Parathyroid adenoma (tissue), 2 donors: ENCODE measurements around the gene CD300A.
A peak's percentile ranks its signal among the peaks of the same experiment; 100 is the strongest.

Experiments
- H2AFZ ChIP-seq: fragments of 300-600 bp; sonication (generic); one replicate; pipeline ENCODE4 v1.7.0; 2017; ENCODE audit warnings: antibody characterized with exemption, mild to moderate bottlenecking
- H3K27ac ChIP-seq: fragments of 300-600 bp; sonication (generic); one replicate; pipeline ENCODE4 v1.7.0; 2017
- H3K27me3 ChIP-seq: fragments of 300-600 bp; sonication (generic); one replicate; pipeline ENCODE4 v1.7.0; 2017; ENCODE audit warnings: low read length; ENCODE audit not compliant: control insufficient read depth, insufficient read depth
- H3K36me3 ChIP-seq: fragments of 300-600 bp; sonication (generic); one replicate; pipeline ENCODE4 v1.7.0; 2017; ENCODE audit warnings: low read length; ENCODE audit not compliant: control insufficient read depth, insufficient read depth
- H3K4me1 ChIP-seq: fragments of 300-600 bp; sonication (generic); one replicate; pipeline ENCODE4 v1.7.0; 2017; ENCODE audit warnings: control low read depth
- H3K4me2 ChIP-seq: fragments of 300-600 bp; sonication (generic); one replicate; pipeline ENCODE4 v1.7.0; 2017; ENCODE audit warnings: low read length
- H3K4me3 ChIP-seq: fragments of 300-600 bp; sonication (generic); one replicate; pipeline ENCODE4 v1.7.0; 2017; ENCODE audit warnings: low read depth, low read length
- H3K79me2 ChIP-seq: fragments of 300-600 bp; sonication (generic); one replicate; pipeline ENCODE4 v1.7.0; 2017; ENCODE audit warnings: control low read depth
- H3K9ac ChIP-seq: fragments of 300-600 bp; sonication (generic); one replicate; pipeline ENCODE4 v1.7.0; 2017; ENCODE audit warnings: mild to moderate bottlenecking
- H3K9me3 ChIP-seq: fragments of 300-600 bp; sonication (generic); one replicate; pipeline ENCODE4 v1.7.0; 2017; ENCODE audit warnings: low read length; ENCODE audit not compliant: control insufficient read depth
- CTCF ChIP-seq: fragments of 300-600 bp; sonication (generic); IDR thresholded peaks from one replicate; pipeline ENCODE4 v1.7.0; 2017; ENCODE audit warnings: antibody characterized with exemption, mild to moderate bottlenecking
- donor health status: primary hyperparathyroidism.

CD300A gene

GRCh38 chr17:74508156-74508555 is 41.7 kb downstream of the CD300A start:
- Histone ChIP-seq H3K79me2 (no peaks in the 10 kb centered on the region), H3K27me3 (no peaks in the 10 kb centered on the region), H3K4me3 (no peak overlapping the region), H3K9me3 (no peaks in the 10 kb centered on the region), H3K4me1 (no peaks in the 10 kb centered on the region), H3K27ac (no peak overlapping the region), H2AFZ (no peak overlapping the region), H3K9ac (no peak overlapping the region), H3K4me2 (no peak overlapping the region), H3K36me3 (no peaks in the 10 kb centered on the region)
- TF ChIP-seq CTCF = no peak

- Histone ChIP-seq H3K4me1 (no peaks in the 10 kb centered on the region), H3K79me2 (no peaks in the 10 kb centered on the region), H3K4me3 (no peak overlapping the region), H3K27me3 (no peaks in the 10 kb centered on the region), H3K27ac (no peak overlapping the region), H3K9ac (no peak overlapping the region), H3K4me2 (no peak overlapping the region), H3K9me3 (no peaks in the 10 kb centered on the region), H2AFZ (peak overlapping the region; percentile 8), H3K36me3 (no peaks in the 10 kb centered on the region)
- no peak for TF ChIP-seq CTCF
Measured at GRCh38 chr17:74512036-74512435, 45.6 kb downstream of the CD300A start.

GRCh38 chr17:74512624-74513091 is 46.2 kb downstream of the CD300A start:
- Histone ChIP-seq H3K27me3 (no peaks in the 10 kb centered on the region), H3K9ac (no peak overlapping the region), H3K4me3 (no peak overlapping the region), H3K79me2 (no peaks in the 10 kb centered on the region), H3K4me1 (no peaks in the 10 kb centered on the region), H2AFZ (no peak overlapping the region), H3K27ac (no peak overlapping the region), H3K36me3 (no peaks in the 10 kb centered on the region), H3K9me3 (no peaks in the 10 kb centered on the region), H3K4me2 (no peak overlapping the region)
- no peak for TF ChIP-seq CTCF

DNA sequence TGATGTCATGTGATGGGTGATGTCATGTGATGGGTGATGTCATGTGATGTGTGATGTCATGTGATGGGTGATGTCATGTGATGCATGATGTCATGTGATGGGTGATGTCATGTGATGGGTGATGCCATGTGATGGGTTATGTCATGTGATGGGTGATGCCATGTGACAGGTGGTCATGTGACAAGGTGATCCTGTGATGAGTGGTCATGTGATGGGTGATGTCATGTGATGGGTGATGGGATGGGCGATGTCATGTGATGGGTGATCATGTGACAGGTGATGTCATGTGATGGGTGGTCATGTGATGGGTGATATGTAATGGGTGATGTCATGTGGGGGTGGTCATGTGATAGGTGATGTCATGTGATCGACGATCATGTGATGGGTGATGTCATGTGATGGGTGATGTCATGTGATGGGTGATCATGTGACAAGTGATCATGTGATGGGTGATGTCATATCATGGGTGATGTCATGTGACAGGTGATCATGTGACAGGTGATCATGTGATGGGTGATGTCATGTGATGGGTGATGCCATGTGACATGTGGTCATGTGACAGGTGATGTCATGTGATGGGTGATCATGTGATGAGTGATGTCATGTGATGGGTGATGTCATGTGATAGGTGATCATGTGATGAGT is 47.7 kb downstream of the CD300A start:
- H3K27ac ChIP-seq = no peak overlapping the region
- no peak overlapping the region for H3K9ac ChIP-seq
- no peaks in the 10 kb centered on the region for H3K27me3 ChIP-seq
- no peak for TF ChIP-seq CTCF
- H3K36me3 ChIP-seq = no peaks in the 10 kb centered on the region
- H3K9me3 ChIP-seq = no peaks in the 10 kb centered on the region
- no peak overlapping the region for H3K4me3 ChIP-seq
- H3K4me2 ChIP-seq = no peak overlapping the region
- no peak overlapping the region for H2AFZ ChIP-seq
- no peaks in the 10 kb centered on the region for H3K79me2 ChIP-seq
- H3K4me1 ChIP-seq = no peaks in the 10 kb centered on the region

- H3K79me2 ChIP-seq = no peaks in the 10 kb centered on the region
- no peaks in the 10 kb centered on the region for H3K4me1 ChIP-seq
- H3K27ac ChIP-seq = no peak overlapping the region
- no peaks in the 10 kb centered on the region for H3K36me3 ChIP-seq
- no peak overlapping the region for H3K4me3 ChIP-seq
- no peak overlapping the region for H3K4me2 ChIP-seq
- H3K27me3 ChIP-seq = no peaks in the 10 kb centered on the region
- H3K9me3 ChIP-seq = no peaks in the 10 kb centered on the region
- TF ChIP-seq CTCF = no peak
- no peak overlapping the region for H3K9ac ChIP-seq
- H2AFZ ChIP-seq = no peak overlapping the region
Measured at GRCh38 chr17:74514632-74515334, 48.3 kb downstream of the CD300A start.
